Measurements from ENCODE around the gene SEMA4A. TPM values are rescaled to one million over a fixed set of nuclear protein-coding genes. Genes with fewer than 3 reads are reported as not detected.

The SEMA4A gene
- total and polyA plus RNA-seq, 9 of the 15 experiments (the other 6 are each of a cell fraction or from before 2014, with no cell fraction given) = 0.04 to 1.7 (median 0.45) TPM

DNA sequence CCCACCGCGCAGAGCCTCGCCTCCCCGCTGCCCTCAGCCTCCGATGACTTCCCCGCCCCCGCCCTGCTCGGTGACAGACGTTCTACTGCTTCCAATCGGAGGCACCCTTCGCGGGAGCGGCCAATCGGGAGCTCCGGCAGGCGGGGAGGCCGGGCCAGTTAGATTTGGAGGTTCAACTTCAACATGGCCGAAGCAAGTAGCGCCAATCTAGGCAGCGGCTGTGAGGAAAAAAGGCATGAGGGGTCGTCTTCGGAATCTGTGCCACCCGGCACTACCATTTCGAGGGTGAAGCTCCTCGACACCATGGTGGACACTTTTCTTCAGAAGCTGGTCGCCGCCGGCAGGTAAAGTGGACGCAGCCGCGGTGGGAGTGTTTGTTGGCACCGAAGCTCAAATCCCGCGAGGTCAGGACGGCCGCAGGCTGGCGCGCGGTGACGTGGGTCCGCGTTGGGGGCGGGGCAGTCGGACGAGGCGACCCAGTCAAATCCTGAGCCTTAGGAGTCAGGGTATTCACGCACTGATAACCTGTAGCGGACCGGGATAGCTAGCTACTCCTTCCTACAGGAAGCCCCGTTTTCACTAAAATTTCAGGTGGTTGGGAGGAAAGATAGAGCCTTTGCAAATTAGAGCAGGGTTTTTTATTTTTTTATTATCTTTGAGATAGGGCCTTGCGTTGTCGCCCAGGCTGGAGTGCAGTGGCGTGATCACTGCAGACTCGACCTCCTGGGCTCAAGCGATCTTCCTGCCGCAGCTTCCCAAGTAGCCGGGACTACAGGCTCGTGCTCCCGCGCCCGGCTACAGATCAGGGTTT, 59.7 kb downstream of the SEMA4A start, which contains the start of gene PMF1 (continued):
- TF ChIP-seq PTBP1 (IDR thresholded peaks at IDR 0.05; ENCODE audit: low read depth, low read length) = no peak
- TF ChIP-seq SAFB2 (IDR thresholded peaks at IDR 0.05; ENCODE audit: borderline replicate concordance, low read depth, low read length, severe bottlenecking) = no peak
- no peak for TF ChIP-seq HDGF (IDR thresholded peaks at IDR 0.05)
- no peak for TF ChIP-seq HMGN3 (IDR thresholded peaks at IDR 0.05; ENCODE audit: borderline replicate concordance, extremely low read depth, insufficient read length, low read depth, low read length)
- no peak for TF ChIP-seq POLR3A (IDR thresholded peaks at IDR 0.05; ENCODE audit: borderline replicate concordance, extremely low read depth, insufficient read depth, insufficient read length)
- no peak for TF ChIP-seq ZNF232 (CRISPR knock-in tag; IDR thresholded peaks at IDR 0.05)
- TF ChIP-seq ZNF134 (CRISPR knock-in tag; conservative IDR thresholded peaks at IDR 0.05) = peak; percentile 92; the same call in 1 of the 2 replicates
- peak; percentile 94 for TF ChIP-seq POLR2H (tag; IDR thresholded peaks at IDR 0.05; ENCODE audit: low read depth)
- TF ChIP-seq, protein P1, sequence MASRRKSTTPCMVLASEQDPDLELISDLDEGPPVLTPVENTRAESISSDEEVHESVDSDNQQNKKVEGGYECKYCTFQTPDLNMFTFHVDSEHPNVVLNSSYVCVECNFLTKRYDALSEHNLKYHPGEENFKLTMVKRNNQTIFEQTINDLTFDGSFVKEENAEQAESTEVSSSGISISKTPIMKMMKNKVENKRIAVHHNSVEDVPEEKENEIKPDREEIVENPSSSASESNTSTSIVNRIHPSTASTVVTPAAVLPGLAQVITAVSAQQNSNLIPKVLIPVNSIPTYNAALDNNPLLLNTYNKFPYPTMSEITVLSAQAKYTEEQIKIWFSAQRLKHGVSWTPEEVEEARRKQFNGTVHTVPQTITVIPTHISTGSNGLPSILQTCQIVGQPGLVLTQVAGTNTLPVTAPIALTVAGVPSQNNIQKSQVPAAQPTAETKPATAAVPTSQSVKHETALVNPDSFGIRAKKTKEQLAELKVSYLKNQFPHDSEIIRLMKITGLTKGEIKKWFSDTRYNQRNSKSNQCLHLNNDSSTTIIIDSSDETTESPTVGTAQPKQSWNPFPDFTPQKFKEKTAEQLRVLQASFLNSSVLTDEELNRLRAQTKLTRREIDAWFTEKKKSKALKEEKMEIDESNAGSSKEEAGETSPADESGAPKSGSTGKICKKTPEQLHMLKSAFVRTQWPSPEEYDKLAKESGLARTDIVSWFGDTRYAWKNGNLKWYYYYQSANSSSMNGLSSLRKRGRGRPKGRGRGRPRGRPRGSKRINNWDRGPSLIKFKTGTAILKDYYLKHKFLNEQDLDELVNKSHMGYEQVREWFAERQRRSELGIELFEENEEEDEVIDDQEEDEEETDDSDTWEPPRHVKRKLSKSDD (conservative IDR thresholded peaks at IDR 0.05; ENCODE audit: low read length) = no peak
- no peak for TF ChIP-seq ETV5 (CRISPR knock-in tag; IDR thresholded peaks at IDR 0.05; ENCODE audit: low read depth)
- TF ChIP-seq, protein P2, sequence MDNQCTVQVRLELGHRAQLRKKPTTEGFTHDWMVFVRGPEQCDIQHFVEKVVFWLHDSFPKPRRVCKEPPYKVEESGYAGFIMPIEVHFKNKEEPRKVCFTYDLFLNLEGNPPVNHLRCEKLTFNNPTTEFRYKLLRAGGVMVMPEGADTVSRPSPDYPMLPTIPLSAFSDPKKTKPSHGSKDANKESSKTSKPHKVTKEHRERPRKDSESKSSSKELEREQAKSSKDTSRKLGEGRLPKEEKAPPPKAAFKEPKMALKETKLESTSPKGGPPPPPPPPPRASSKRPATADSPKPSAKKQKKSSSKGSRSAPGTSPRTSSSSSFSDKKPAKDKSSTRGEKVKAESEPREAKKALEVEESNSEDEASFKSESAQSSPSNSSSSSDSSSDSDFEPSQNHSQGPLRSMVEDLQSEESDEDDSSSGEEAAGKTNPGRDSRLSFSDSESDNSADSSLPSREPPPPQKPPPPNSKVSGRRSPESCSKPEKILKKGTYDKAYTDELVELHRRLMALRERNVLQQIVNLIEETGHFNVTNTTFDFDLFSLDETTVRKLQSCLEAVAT (IDR thresholded peaks at IDR 0.05) = peak; percentile 34 to 84; a peak in 3 of 4 replicates
- peak; percentile 53 to 56; a peak in 1 of 4 replicates for TF ChIP-seq MAZ (CRISPR knock-in tag; conservative IDR thresholded peaks at IDR 0.05 in 1 of 2, IDR thresholded peaks at IDR 0.05 in 1 of 2)
- TF ChIP-seq, protein P3, sequence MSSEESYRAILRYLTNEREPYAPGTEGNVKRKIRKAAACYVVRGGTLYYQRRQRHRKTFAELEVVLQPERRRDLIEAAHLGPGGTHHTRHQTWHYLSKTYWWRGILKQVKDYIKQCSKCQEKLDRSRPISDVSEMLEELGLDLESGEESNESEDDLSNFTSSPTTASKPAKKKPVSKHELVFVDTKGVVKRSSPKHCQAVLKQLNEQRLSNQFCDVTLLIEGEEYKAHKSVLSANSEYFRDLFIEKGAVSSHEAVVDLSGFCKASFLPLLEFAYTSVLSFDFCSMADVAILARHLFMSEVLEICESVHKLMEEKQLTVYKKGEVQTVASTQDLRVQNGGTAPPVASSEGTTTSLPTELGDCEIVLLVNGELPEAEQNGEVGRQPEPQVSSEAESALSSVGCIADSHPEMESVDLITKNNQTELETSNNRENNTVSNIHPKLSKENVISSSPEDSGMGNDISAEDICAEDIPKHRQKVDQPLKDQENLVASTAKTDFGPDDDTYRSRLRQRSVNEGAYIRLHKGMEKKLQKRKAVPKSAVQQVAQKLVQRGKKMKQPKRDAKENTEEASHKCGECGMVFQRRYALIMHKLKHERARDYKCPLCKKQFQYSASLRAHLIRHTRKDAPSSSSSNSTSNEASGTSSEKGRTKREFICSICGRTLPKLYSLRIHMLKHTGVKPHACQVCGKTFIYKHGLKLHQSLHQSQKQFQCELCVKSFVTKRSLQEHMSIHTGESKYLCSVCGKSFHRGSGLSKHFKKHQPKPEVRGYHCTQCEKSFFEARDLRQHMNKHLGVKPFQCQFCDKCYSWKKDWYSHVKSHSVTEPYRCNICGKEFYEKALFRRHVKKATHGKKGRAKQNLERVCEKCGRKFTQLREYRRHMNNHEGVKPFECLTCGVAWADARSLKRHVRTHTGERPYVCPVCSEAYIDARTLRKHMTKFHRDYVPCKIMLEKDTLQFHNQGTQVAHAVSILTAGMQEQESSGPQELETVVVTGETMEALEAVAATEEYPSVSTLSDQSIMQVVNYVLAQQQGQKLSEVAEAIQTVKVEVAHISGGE (CRISPR knock-in tag; IDR thresholded peaks at IDR 0.05) = no peak
- TF ChIP-seq, protein P4, sequence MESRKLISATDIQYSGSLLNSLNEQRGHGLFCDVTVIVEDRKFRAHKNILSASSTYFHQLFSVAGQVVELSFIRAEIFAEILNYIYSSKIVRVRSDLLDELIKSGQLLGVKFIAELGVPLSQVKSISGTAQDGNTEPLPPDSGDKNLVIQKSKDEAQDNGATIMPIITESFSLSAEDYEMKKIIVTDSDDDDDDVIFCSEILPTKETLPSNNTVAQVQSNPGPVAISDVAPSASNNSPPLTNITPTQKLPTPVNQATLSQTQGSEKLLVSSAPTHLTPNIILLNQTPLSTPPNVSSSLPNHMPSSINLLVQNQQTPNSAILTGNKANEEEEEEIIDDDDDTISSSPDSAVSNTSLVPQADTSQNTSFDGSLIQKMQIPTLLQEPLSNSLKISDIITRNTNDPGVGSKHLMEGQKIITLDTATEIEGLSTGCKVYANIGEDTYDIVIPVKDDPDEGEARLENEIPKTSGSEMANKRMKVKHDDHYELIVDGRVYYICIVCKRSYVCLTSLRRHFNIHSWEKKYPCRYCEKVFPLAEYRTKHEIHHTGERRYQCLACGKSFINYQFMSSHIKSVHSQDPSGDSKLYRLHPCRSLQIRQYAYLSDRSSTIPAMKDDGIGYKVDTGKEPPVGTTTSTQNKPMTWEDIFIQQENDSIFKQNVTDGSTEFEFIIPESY (CRISPR knock-in tag; IDR thresholded peaks at IDR 0.05) = 0 out of 2 replicates have a peak, but pooled peaks have one; percentile 40
- no peak for TF ChIP-seq SMC3 (conservative IDR thresholded peaks at IDR 0.05; ENCODE audit: insufficient read depth, low read depth, low read length)
- no peak for TF ChIP-seq ZNF445 (CRISPR knock-in tag; IDR thresholded peaks at IDR 0.05; ENCODE audit: low read depth)
